HepG2 (cell line): ENCODE results near the gene DOCK4. TPM values are rescaled to one million over a fixed set of nuclear protein-coding genes. Genes with fewer than 3 reads are reported as not detected.

Experiments used
- CREB1 ChIP-seq, 2 experiments: fragments of 450-650 bp in 1 of 2; IDR thresholded peaks; 2 replicates each; pipeline ENCODE4 v1.6.1; 2016 to 2017; ENCODE audit warnings: control low read depth in 1 of 2, mild to moderate bottlenecking in 1 of 2, missing compliant biosample characterization in 1 of 2, missing genetic modification characterization in 1 of 2
- FOXK1 ChIP-seq: sonication (generic); formaldehyde crosslinking; IDR thresholded peaks from 2 replicates; pipeline ENCODE4 v1.4.0; 2020; ENCODE audit warnings: low read depth, missing genetic modification reagents, borderline replicate concordance
- GATAD2A ChIP-seq: IDR thresholded peaks from 2 replicates; pipeline ENCODE4 v1.6.1; 2016
- IKZF4 ChIP-seq: sonication (generic); formaldehyde crosslinking; IDR thresholded peaks from 2 replicates; pipeline ENCODE4 v1.5.1; 2020; ENCODE audit warnings: borderline replicate concordance, mild to moderate bottlenecking, low read depth, missing genetic modification reagents; ENCODE audit errors: not compliant biosample characterization
- JDP2 ChIP-seq: sonication (generic); formaldehyde crosslinking; IDR thresholded peaks from 2 replicates; pipeline ENCODE4 v1.8.1; 2022; ENCODE audit warnings: missing genetic modification reagents, borderline replicate concordance
- NCOA2 ChIP-seq: sonication (generic); formaldehyde crosslinking; IDR thresholded peaks from 2 replicates; pipeline ENCODE4 v1.8.0; 2022; ENCODE audit warnings: inconsistent platforms
- RBFOX2 ChIP-seq: fragments of 200-400 bp; formaldehyde crosslinking; IDR thresholded peaks from 2 replicates; pipeline ENCODE4 v1.6.1; 2017; ENCODE audit warnings: low read depth, mild to moderate bottlenecking, low read length
- RXRB ChIP-seq: IDR thresholded peaks from 2 replicates; pipeline ENCODE4 v1.6.1; 2016; ENCODE audit warnings: borderline replicate concordance, missing genetic modification reagents, missing compliant biosample characterization
- SRY ChIP-seq: sonication (generic); formaldehyde crosslinking; IDR thresholded peaks from 2 replicates; pipeline ENCODE4 v1.8.0; 2022; ENCODE audit warnings: mild to moderate bottlenecking, missing genetic modification reagents
- THAP11 ChIP-seq: IDR thresholded peaks from 2 replicates; pipeline ENCODE4 v1.6.1; 2016; ENCODE audit warnings: missing biosample characterization, missing genetic modification reagents
- ZBTB1 ChIP-seq: sonication (generic); formaldehyde crosslinking; IDR thresholded peaks from 2 replicates; pipeline ENCODE4 v1.4.0; 2020; ENCODE audit warnings: missing genetic modification reagents, borderline replicate concordance
- ZNF772 ChIP-seq: sonication (generic); formaldehyde crosslinking; IDR thresholded peaks from 2 replicates; pipeline ENCODE4 v1.5.0; 2020; ENCODE audit warnings: mild to moderate bottlenecking, missing genetic modification reagents
- polyA plus RNA-seq, 8 experiments: library from polyadenylated mRNA; depleted of rRNA in 3 of 8; stranded (reverse) in 7 of 8; unstranded in 1 of 8; fragments of >200 nt; fragmentation: Illumina TruSeq in 4 of 8; extraction: Trizol in 4 of 8; gene quantifications; 2 replicates each; pipeline versions ENCODE4 v1.2.1 to v1.2.3, GENCODE V29; 2011 to 2016; ENCODE audit warnings: low read depth in 4 of 8, missing spikeins in 1 of 8, mixed read lengths in 1 of 8; ENCODE audit not compliant: insufficient read depth in 1 of 8
- total RNA-seq, 5 experiments: library from RNA; depleted of rRNA; stranded (reverse); fragments of >200 nt; fragmentation: Illumina TruSeq; extraction: Trizol; gene quantifications; 2 replicates each; pipeline ENCODE4 v1.2.3, GENCODE V29; 2016; ENCODE audit warnings: low read depth in 1 of 5
- TF ChIP-seq, protein P1 (sequence below), 2 experiments: sonication (generic) in 1 of 2; formaldehyde crosslinking in 1 of 2; IDR thresholded peaks; 2 replicates each; pipeline versions ENCODE4 v1.6.1 to v1.9.0; 2014 to 2022; ENCODE audit warnings: antibody characterized with exemption in 1 of 2, borderline replicate concordance in 1 of 2, inconsistent platforms in 1 of 2, low read depth in 1 of 2, missing genetic modification reagents in 1 of 2
- TF ChIP-seq, protein P2 (sequence below): fragments of 450-650 bp; IDR thresholded peaks from 2 replicates; pipeline ENCODE4 v1.6.1; 2017; ENCODE audit warnings: mild to moderate bottlenecking
- TF ChIP-seq, protein P3 (sequence below): sonication (generic); formaldehyde crosslinking; conservative IDR thresholded peaks from 2 replicates; pipeline ENCODE4 v1.4.0; 2020; ENCODE audit warnings: mild to moderate bottlenecking, missing genetic modification reagents, moderate library complexity
- TF ChIP-seq, protein P4 (sequence below): sonication (generic); IDR thresholded peaks from 2 replicates; pipeline ENCODE4 v1.6.1; 2016; ENCODE audit warnings: low read depth, borderline replicate concordance

DOCK4 gene
- total and polyA plus RNA-seq, 2 of the 13 experiments (the other 11 are each of a cell fraction or from before 2014, with no cell fraction given), result 13.5 to 17.4 TPM

DNA sequence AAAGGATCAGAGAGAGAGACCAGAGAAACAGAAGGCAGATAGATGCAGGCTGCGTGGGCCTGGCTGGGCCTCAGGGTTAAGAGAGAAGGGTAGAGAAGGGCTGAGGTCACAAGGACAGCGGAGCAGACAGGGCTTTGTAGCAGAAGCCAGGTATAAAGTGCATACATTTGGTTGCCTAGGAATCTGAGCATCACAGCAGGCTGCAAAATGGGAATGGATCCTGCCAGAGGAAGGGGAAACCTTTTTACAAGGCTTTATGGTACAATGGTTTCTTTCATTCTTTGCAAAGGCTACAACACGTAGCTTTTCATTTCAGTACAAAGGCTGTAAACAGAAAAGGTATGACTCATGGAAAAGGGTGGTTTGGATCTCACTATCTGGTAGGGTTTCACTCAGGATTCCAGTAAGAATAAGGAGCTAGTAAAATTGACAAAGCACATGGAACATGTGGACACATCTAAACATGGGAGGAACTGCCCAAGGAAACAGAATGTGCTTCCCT lies 275.1 kb downstream of the DOCK4 start (continued):
- TF ChIP-seq, protein P1, sequence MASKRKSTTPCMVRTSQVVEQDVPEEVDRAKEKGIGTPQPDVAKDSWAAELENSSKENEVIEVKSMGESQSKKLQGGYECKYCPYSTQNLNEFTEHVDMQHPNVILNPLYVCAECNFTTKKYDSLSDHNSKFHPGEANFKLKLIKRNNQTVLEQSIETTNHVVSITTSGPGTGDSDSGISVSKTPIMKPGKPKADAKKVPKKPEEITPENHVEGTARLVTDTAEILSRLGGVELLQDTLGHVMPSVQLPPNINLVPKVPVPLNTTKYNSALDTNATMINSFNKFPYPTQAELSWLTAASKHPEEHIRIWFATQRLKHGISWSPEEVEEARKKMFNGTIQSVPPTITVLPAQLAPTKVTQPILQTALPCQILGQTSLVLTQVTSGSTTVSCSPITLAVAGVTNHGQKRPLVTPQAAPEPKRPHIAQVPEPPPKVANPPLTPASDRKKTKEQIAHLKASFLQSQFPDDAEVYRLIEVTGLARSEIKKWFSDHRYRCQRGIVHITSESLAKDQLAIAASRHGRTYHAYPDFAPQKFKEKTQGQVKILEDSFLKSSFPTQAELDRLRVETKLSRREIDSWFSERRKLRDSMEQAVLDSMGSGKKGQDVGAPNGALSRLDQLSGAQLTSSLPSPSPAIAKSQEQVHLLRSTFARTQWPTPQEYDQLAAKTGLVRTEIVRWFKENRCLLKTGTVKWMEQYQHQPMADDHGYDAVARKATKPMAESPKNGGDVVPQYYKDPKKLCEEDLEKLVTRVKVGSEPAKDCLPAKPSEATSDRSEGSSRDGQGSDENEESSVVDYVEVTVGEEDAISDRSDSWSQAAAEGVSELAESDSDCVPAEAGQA (IDR thresholded peaks at IDR 0.05; ENCODE audit: low read depth), result no peak
- TF ChIP-seq, protein P1 (CRISPR knock-in tag; IDR thresholded peaks at IDR 0.05; ENCODE audit: borderline replicate concordance), result no peak
- TF ChIP-seq RBFOX2 (no peak), THAP11 (CRISPR knock-in tag) (no peak), ZNF772 (CRISPR knock-in tag) (no peak), NCOA2 (peak; percentile 29; the same call in 1 of the 2 replicates), IKZF4 (no peak), RXRB (CRISPR knock-in tag) (peak; percentile 48), GATAD2A (CRISPR knock-in tag) (peak; percentile 81), CREB1 (IDR thresholded peaks at IDR 0.05) (0 out of 2 replicates have a peak, but pooled peaks have one; percentile 16), CREB1 (CRISPR knock-in tag; IDR thresholded peaks at IDR 0.05) (peak; percentile 40), JDP2 (no peak), FOXK1 (CRISPR knock-in tag) (no peak), SRY (CRISPR knock-in tag) (no peak), ZBTB1 (CRISPR knock-in tag) (no peak)
- TF ChIP-seq, protein P2, sequence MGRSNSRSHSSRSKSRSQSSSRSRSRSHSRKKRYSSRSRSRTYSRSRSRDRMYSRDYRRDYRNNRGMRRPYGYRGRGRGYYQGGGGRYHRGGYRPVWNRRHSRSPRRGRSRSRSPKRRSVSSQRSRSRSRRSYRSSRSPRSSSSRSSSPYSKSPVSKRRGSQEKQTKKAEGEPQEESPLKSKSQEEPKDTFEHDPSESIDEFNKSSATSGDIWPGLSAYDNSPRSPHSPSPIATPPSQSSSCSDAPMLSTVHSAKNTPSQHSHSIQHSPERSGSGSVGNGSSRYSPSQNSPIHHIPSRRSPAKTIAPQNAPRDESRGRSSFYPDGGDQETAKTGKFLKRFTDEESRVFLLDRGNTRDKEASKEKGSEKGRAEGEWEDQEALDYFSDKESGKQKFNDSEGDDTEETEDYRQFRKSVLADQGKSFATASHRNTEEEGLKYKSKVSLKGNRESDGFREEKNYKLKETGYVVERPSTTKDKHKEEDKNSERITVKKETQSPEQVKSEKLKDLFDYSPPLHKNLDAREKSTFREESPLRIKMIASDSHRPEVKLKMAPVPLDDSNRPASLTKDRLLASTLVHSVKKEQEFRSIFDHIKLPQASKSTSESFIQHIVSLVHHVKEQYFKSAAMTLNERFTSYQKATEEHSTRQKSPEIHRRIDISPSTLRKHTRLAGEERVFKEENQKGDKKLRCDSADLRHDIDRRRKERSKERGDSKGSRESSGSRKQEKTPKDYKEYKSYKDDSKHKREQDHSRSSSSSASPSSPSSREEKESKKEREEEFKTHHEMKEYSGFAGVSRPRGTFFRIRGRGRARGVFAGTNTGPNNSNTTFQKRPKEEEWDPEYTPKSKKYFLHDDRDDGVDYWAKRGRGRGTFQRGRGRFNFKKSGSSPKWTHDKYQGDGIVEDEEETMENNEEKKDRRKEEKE, result no peak
- TF ChIP-seq, protein P3, sequence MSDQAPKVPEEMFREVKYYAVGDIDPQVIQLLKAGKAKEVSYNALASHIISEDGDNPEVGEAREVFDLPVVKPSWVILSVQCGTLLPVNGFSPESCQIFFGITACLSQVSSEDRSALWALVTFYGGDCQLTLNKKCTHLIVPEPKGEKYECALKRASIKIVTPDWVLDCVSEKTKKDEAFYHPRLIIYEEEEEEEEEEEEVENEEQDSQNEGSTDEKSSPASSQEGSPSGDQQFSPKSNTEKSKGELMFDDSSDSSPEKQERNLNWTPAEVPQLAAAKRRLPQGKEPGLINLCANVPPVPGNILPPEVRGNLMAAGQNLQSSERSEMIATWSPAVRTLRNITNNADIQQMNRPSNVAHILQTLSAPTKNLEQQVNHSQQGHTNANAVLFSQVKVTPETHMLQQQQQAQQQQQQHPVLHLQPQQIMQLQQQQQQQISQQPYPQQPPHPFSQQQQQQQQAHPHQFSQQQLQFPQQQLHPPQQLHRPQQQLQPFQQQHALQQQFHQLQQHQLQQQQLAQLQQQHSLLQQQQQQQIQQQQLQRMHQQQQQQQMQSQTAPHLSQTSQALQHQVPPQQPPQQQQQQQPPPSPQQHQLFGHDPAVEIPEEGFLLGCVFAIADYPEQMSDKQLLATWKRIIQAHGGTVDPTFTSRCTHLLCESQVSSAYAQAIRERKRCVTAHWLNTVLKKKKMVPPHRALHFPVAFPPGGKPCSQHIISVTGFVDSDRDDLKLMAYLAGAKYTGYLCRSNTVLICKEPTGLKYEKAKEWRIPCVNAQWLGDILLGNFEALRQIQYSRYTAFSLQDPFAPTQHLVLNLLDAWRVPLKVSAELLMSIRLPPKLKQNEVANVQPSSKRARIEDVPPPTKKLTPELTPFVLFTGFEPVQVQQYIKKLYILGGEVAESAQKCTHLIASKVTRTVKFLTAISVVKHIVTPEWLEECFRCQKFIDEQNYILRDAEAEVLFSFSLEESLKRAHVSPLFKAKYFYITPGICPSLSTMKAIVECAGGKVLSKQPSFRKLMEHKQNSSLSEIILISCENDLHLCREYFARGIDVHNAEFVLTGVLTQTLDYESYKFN (CRISPR knock-in tag), result peak; percentile 52
- TF ChIP-seq, protein P4, sequence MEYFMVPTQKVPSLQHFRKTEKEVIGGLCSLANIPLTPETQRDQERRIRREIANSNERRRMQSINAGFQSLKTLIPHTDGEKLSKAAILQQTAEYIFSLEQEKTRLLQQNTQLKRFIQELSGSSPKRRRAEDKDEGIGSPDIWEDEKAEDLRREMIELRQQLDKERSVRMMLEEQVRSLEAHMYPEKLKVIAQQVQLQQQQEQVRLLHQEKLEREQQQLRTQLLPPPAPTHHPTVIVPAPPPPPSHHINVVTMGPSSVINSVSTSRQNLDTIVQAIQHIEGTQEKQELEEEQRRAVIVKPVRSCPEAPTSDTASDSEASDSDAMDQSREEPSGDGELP, result peak; percentile 23; the same call in 1 of the 2 replicates
